ENCODE data around the gene AGTR1. TPM values are rescaled to one million over a fixed set of nuclear protein-coding genes. Genes with fewer than 3 reads are reported as not detected.
"Not testable (repeated sequence)": the region's sequence is repeated elsewhere in the genome, so short reads cannot be mapped to it uniquely, and the experiment has no call there.

AGTR1 gene
- polyA plus RNA-seq, 1 experiment: 0.98 TPM

- Histone ChIP-seq H3K36me3 (ENCODE audit: control insufficient read depth, insufficient read depth, low read length) (no peaks in the 10 kb centered on the region), H3K27me3 (ENCODE audit: control insufficient read depth, insufficient read depth, low read length) (no peaks in the 10 kb centered on the region), H3K4me3 (ENCODE audit: low read depth, low read length) (no peak overlapping the region)
- ChIA-PET POLR2A (no interaction called here), CTCF (interaction anchor here (0.7 kb wide), 1 partner anchor 18 kb away, joined by 3 read pairs; no protein-coding TSS in a partner anchor)
- no peak for TF ChIP-seq CTCF (IDR thresholded peaks at IDR 0.05; ENCODE audit: insufficient read depth, low read depth, low read length)
- no peak for DNase-seq (ENCODE audit: low read depth)
Measured at GRCh38 chr3:148748283-148748682, 50.6 kb downstream of the AGTR1 start.

DNA sequence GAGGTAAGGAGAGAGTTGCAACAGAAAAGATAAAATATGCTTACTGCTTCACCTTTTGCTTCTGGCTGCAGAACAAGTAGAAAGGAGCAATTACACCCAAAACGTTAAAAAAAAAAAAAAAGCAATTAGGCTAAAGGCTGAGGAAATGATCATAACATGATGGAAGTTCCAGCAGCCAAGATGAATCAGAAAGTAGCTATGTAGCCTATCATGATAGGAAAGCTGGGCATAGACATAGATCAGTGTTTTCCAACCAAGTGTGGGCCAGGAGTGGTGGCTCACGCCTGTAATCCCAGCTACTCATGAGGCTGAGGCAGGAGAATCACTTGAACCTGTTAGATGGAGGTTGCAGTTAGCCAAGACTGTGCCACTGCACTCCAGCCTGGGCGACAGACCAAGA lies 52.6 kb downstream of the AGTR1 start:
- H3K4me3 ChIP-seq (ENCODE audit: low read depth, low read length): no peak overlapping the region
- CTCF ChIA-PET: no interaction called here

DNA sequence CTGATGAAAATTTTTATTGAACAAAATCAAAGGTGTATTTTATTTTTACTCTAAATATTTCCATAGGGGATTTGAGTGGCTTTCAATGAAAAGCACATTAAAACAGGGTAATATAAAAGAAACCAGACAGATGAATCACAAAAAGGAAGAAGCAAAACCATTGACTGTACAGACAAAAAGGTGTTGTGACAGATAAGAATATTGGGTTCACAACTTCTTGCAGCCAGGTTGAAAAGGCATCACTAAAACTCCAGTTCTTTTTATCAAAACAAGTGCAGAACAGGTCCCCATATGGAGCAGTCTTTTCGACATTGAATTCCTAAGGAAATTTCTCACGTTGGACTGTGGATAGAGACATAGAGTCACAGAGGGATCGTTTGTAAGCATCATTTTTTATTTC lies 53.8 kb downstream of the AGTR1 start:
- CTCF ChIA-PET: no interaction called here
- Histone ChIP-seq H3K4me3 (ENCODE audit: low read depth, low read length) (no peak overlapping the region), H3K27me3 (ENCODE audit: control insufficient read depth, insufficient read depth, low read length) (no peaks in the 10 kb centered on the region), H3K36me3 (ENCODE audit: control insufficient read depth, insufficient read depth, low read length) (no peaks in the 10 kb centered on the region)
- POLR2A ChIA-PET: no interaction called here
- DNase-seq (ENCODE audit: low read depth): no peak
- no peak for TF ChIP-seq CTCF (IDR thresholded peaks at IDR 0.05; ENCODE audit: insufficient read depth, low read depth, low read length)

More for the DNA sequence above, 52.6 kb downstream of the AGTR1 start:
- POLR2A ChIA-PET: no interaction called here
- TF ChIP-seq CTCF (IDR thresholded peaks at IDR 0.05; ENCODE audit: insufficient read depth, low read depth, low read length): no peak
- no peaks in the 10 kb centered on the region for H3K27me3 ChIP-seq (ENCODE audit: control insufficient read depth, insufficient read depth, low read length)
- no peak for DNase-seq (ENCODE audit: low read depth)
- H3K36me3 ChIP-seq (ENCODE audit: control insufficient read depth, insufficient read depth, low read length): no peaks in the 10 kb centered on the region

GRCh38 chr3:148753385-148753784 lies 55.7 kb downstream of the AGTR1 start:
- CTCF ChIA-PET; H3K4me3 ChIP-seq (ENCODE audit: low read depth, low read length); POLR2A ChIA-PET; DNase-seq (ENCODE audit: low read depth); H3K36me3 ChIP-seq (ENCODE audit: control insufficient read depth, insufficient read depth, low read length); H3K27me3 ChIP-seq (ENCODE audit: control insufficient read depth, insufficient read depth, low read length): not testable (repeated sequence)

- no peak for DNase-seq (ENCODE audit: low read depth)
- Histone ChIP-seq H3K36me3 (ENCODE audit: control insufficient read depth, insufficient read depth, low read length) (no peaks in the 10 kb centered on the region), H3K27me3 (ENCODE audit: control insufficient read depth, insufficient read depth, low read length) (no peaks in the 10 kb centered on the region; the same call in 1 of the 2 replicates), H3K4me3 (ENCODE audit: low read depth, low read length) (no peak overlapping the region)
- POLR2A ChIA-PET: no interaction called here
- no peak for TF ChIP-seq CTCF (IDR thresholded peaks at IDR 0.05; ENCODE audit: insufficient read depth, low read depth, low read length)
- CTCF ChIA-PET: no interaction called here
Measured at GRCh38 chr3:148755570-148755969, 57.9 kb downstream of the AGTR1 start.

DNA sequence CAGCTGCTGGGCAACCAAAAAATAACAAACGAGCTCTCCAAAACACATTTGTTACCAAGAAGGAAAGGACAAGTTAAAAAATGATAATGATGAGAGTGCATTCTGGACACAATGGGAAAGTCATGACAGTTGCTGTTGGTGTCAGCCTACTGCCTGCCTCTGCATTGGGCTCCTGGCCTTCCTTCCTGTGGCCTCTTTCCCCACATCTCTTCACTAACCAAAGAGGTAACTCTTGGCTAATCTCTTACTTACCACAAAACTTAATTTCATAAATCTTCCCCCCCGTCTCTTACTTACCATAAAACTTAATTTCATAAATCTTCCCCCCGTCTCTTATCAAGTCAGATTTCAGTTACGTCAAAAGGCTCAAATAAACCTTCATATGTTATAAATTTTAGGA lies 58.6 kb downstream of the AGTR1 start:
- POLR2A ChIA-PET: no interaction called here
- no peak for TF ChIP-seq CTCF (IDR thresholded peaks at IDR 0.05; ENCODE audit: insufficient read depth, low read depth, low read length)
- no peaks in the 10 kb centered on the region for H3K36me3 ChIP-seq (ENCODE audit: control insufficient read depth, insufficient read depth, low read length)
- DNase-seq (ENCODE audit: low read depth): no peak
- H3K27me3 ChIP-seq (ENCODE audit: control insufficient read depth, insufficient read depth, low read length): no peaks in the 10 kb centered on the region; the same call in 1 of the 2 replicates
- CTCF ChIA-PET: no interaction called here
- H3K4me3 ChIP-seq (ENCODE audit: low read depth, low read length): no peak overlapping the region
